K562 (cell line): Measurements from ENCODE around the gene SUMF1. TPM values are rescaled to one million over a fixed set of nuclear protein-coding genes. Genes with fewer than 3 reads are reported as not detected.

ENCODE experiments used
- CBX1 ChIP-seq: sonication (generic); IDR thresholded peaks from 2 replicates; pipeline ENCODE4 v1.6.1; 2016; ENCODE audit warnings: antibody characterized with exemption, low read depth, mild to moderate bottlenecking
- DNMT1 ChIP-seq: fragments of 450-650 bp; IDR thresholded peaks from 2 replicates; pipeline ENCODE4 v1.6.1; 2016; ENCODE audit warnings: antibody characterized with exemption, mild to moderate bottlenecking
- GABPB2 ChIP-seq: fragments of 250-450 bp; sonication (Bioruptor Pico); conservative IDR thresholded peaks from 2 replicates; pipeline ENCODE4 v1.5.1; 2021; ENCODE audit warnings: mild to moderate bottlenecking
- HDAC6 ChIP-seq: IDR thresholded peaks from 2 replicates; pipeline ENCODE4 v1.6.1; 2012; ENCODE audit warnings: low read depth, mild to moderate bottlenecking, control low read depth, inconsistent platforms, low read length, moderate library complexity
- MTA2 ChIP-seq: fragments of 450-650 bp; IDR thresholded peaks from 2 replicates; pipeline ENCODE4 v1.6.1; 2016; ENCODE audit warnings: low read depth
- NONO ChIP-seq, 2 experiments: fragments of 200-400 bp in 1 of 2; fragments of 450-650 bp in 1 of 2; formaldehyde crosslinking in 1 of 2; IDR thresholded peaks; 2 replicates each; pipeline ENCODE4 v1.6.1; 2017; ENCODE audit warnings: low read depth in 2 of 2, mild to moderate bottlenecking in 2 of 2, moderate library complexity in 2 of 2, low read length in 1 of 2
- NUFIP1 ChIP-seq: fragments of 450-650 bp; IDR thresholded peaks from 2 replicates; pipeline ENCODE4 v1.6.1; 2018; ENCODE audit not compliant: partially characterized antibody
- PTBP1 ChIP-seq: fragments of 200-400 bp; formaldehyde crosslinking; IDR thresholded peaks from 2 replicates; pipeline ENCODE4 v1.6.1; 2017; ENCODE audit warnings: low read depth, low read length
- SFPQ ChIP-seq: fragments of 200-400 bp; formaldehyde crosslinking; IDR thresholded peaks from 2 replicates; pipeline ENCODE4 v1.6.1; 2017; ENCODE audit warnings: mild to moderate bottlenecking, low read depth, low read length, moderate library complexity
- SREBF2 ChIP-seq: sonication (generic); formaldehyde crosslinking; IDR thresholded peaks from 2 replicates; pipeline ENCODE4 v1.4.0; 2020; ENCODE audit warnings: mild to moderate bottlenecking, missing genetic modification reagents
- SRSF7 ChIP-seq: fragments of 200-400 bp; formaldehyde crosslinking; optimal IDR thresholded peaks from 2 replicates; pipeline ENCODE3; 2017; ENCODE audit warnings: mild to moderate bottlenecking, low read depth, low read length
- SRSF9 ChIP-seq: fragments of 200-400 bp; formaldehyde crosslinking; IDR thresholded peaks from 2 replicates; pipeline ENCODE4 v1.6.1; 2017; ENCODE audit warnings: low read depth, low read length, borderline replicate concordance
- TCF7L2 ChIP-seq: fragments of 150-350 bp; IDR thresholded peaks from 2 replicates; pipeline ENCODE4 v1.6.1; 2016; ENCODE audit warnings: low read depth, mild to moderate bottlenecking, low read length, moderate library complexity
- ZBTB8A ChIP-seq: fragments of 450-650 bp; IDR thresholded peaks from 2 replicates; pipeline ENCODE4 v1.6.1; 2018; ENCODE audit warnings: mild to moderate bottlenecking, moderate library complexity; ENCODE audit not compliant: partially characterized antibody
- ZMIZ1 ChIP-seq, 2 experiments: fragments of 150-350 bp in 1 of 2; IDR thresholded peaks; 2 replicates each; pipeline ENCODE4 v1.6.1; 2012 to 2016; ENCODE audit warnings: low read depth in 2 of 2, low read length in 2 of 2, mild to moderate bottlenecking in 1 of 2, moderate library complexity in 1 of 2
- ZNF217 ChIP-seq: sonication (generic); formaldehyde crosslinking; IDR thresholded peaks from 2 replicates; pipeline ENCODE4 v1.8.0; 2022; ENCODE audit warnings: mild to moderate bottlenecking, missing genetic modification reagents
- ZNF609 ChIP-seq: sonication (generic); formaldehyde crosslinking; IDR thresholded peaks from 2 replicates; pipeline ENCODE4 v1.8.1; 2023; ENCODE audit warnings: missing genetic modification reagents, mild to moderate bottlenecking, borderline replicate concordance
- ZZZ3 ChIP-seq: fragments of 450-650 bp; IDR thresholded peaks from 2 replicates; pipeline ENCODE4 v1.6.1; 2016; ENCODE audit warnings: antibody characterized with exemption, mild to moderate bottlenecking, moderate library complexity
- polyA plus RNA-seq, 8 experiments: library from polyadenylated mRNA; depleted of rRNA in 4 of 8; stranded (reverse) in 5 of 8; unstranded in 3 of 8; fragments of >200 nt; fragmentation: Nextera tagmentation in 2 of 8; fragmentation: Illumina TruSeq in 1 of 8; extraction: Ambion mirVana in 2 of 8; extraction: Trizol in 1 of 8; gene quantifications; 2 replicates each; pipeline versions ENCODE4 v1.2.1 to v1.2.3, GENCODE V29; 2011 to 2014; ENCODE audit warnings: inconsistent platforms in 1 of 8, missing spikeins in 1 of 8
- total RNA-seq, 7 experiments: library from RNA; depleted of rRNA in 6 of 7; stranded (reverse); fragments of >200 nt in 6 of 7; fragmentation: Illumina TruSeq in 2 of 7; extraction: Trizol in 2 of 7; gene quantifications; 2 replicates each; pipeline versions ENCODE4 v1.2.1 to v1.2.3, GENCODE V29; 2011 to 2021; ENCODE audit warnings: low replicate concordance in 1 of 7

The SUMF1 gene
- total and polyA plus RNA-seq, 9 of the 15 experiments (the other 6 are each of a cell fraction or from before 2014, with no cell fraction given), result 1.3 to 7.4 (median 4.2) TPM

- TF ChIP-seq ZZZ3, result no peak
- no peak for TF ChIP-seq ZMIZ1 (IDR thresholded peaks at IDR 0.05; ENCODE audit: low read depth in 2 of 2, low read length in 2 of 2)
- no peak for TF ChIP-seq ZNF609
- TF ChIP-seq DNMT1, result no peak
- TF ChIP-seq NUFIP1, result peak; percentile 53
- TF ChIP-seq SRSF9, result no peak
- TF ChIP-seq ZBTB8A, result no peak
- TF ChIP-seq GABPB2 (CRISPR knock-in tag), result no peak
- no peak for TF ChIP-seq PTBP1
- TF ChIP-seq ZNF217 (CRISPR knock-in tag), result no peak
- no peak for TF ChIP-seq MTA2
- TF ChIP-seq CBX1, result no peak
- TF ChIP-seq SRSF7, result no peak
- no peak for TF ChIP-seq SREBF2
- no peak for TF ChIP-seq HDAC6
- peak; percentile 39 to 65; a peak in 2 of 4 replicates for TF ChIP-seq NONO (IDR thresholded peaks at IDR 0.05; ENCODE audit: low read depth in 2 of 2, low read length in 1 of 2)
- TF ChIP-seq TCF7L2, result no peak
- TF ChIP-seq SFPQ, result no peak
Measured at GRCh38 chr3:4466741-4467521, at the start of gene SUMF1 (continued).
